ENCODE measurements around the gene CDKL1.
A peak's percentile ranks its signal among the peaks of the same experiment; 100 is the strongest.
"Not testable (repeated sequence)": the region's sequence is repeated elsewhere in the genome, so short reads cannot be mapped to it uniquely, and the experiment has no call there.

CDKL1 gene

GRCh38 chr14:50319293-50319692 is 77.4 kb downstream of the CDKL1 start:
- no peaks in the 10 kb centered on the region for H3K27me3 Mint-ChIP-seq
- peaks cover 39% of the 10 kb centered on the region for H3K36me3 Mint-ChIP-seq (ENCODE audit: low read depth)
- no peak overlapping the region for H3K4me3 Mint-ChIP-seq
- no peaks in the 10 kb centered on the region for H3K9me3 Mint-ChIP-seq
- peaks cover 8% of the 10 kb centered on the region for H3K4me1 Mint-ChIP-seq (ENCODE audit: low read depth)
- intact Hi-C loops (cut with micrococcal nuclease): no loop called here
- H3K27ac Mint-ChIP-seq: no peak overlapping the region

- Mint-ChIP-seq H3K4me1 (ENCODE audit: low read depth) (peaks cover 20% of the 10 kb centered on the region), H3K36me3 (ENCODE audit: low read depth) (peaks cover 30% of the 10 kb centered on the region)
- intact Hi-C loops (cut with micrococcal nuclease): no loop called here
Measured at GRCh38 chr14:50318031-50318626, 78.6 kb downstream of the CDKL1 start.

GRCh38 chr14:50314098-50314497 is 82.6 kb downstream of the CDKL1 start:
- not testable (repeated sequence) for H3K9me3 Mint-ChIP-seq, H3K4me3 Mint-ChIP-seq, H3K27me3 Mint-ChIP-seq, H3K27ac Mint-ChIP-seq
- intact Hi-C loops (cut with micrococcal nuclease): loop anchor here (5.0 kb wide), 1 partner anchor 547 kb away; the partner anchor contains the start of gene KLHDC2
- H3K4me1 Mint-ChIP-seq (ENCODE audit: low read depth): peaks cover 32% of the 10 kb centered on the region
- H3K36me3 Mint-ChIP-seq (ENCODE audit: low read depth): peaks cover 33% of the 10 kb centered on the region

More at GRCh38 chr14:50318031-50318626, 78.6 kb downstream of the CDKL1 start:
- Mint-ChIP-seq H3K27ac (no peak overlapping the region), H3K4me3 (no peak overlapping the region), H3K9me3 (no peaks in the 10 kb centered on the region), H3K27me3 (no peaks in the 10 kb centered on the region)

GRCh38 chr14:50312734-50313054 is 84.0 kb downstream of the CDKL1 start:
- Mint-ChIP-seq H3K36me3 (ENCODE audit: low read depth) (peaks cover 33% of the 10 kb centered on the region), H3K4me1 (ENCODE audit: low read depth) (peaks cover 27% of the 10 kb centered on the region), H3K4me3 (peak overlapping the region; percentile 94), H3K27ac (peak overlapping the region; percentile 95), H3K27me3 (no peaks in the 10 kb centered on the region), H3K9me3 (no peaks in the 10 kb centered on the region)
- intact Hi-C loops (cut with micrococcal nuclease): loop anchor here (1.0 to 5.0 kb wide), 3 partner anchors 81 to 545 kb away; partner anchors contain the start of genes KLHDC2, MAP4K5 and SOS2

GRCh38 chr14:50311972-50312733 is 84.5 kb downstream of the CDKL1 start, which contains the start of the genes DMAC2L and L2HGDH:
TSS of gene DMAC2L (plus strand) at chr14:50312324. CDS start at chr14:50321488, 9,164 bp downstream.
TSS of gene L2HGDH (minus strand) at chr14:50312229. CDS start at chr14:50312150, 79 bp downstream.
- H3K9me3 Mint-ChIP-seq: no peaks in the 10 kb centered on the region
- intact Hi-C loops (cut with micrococcal nuclease): loop anchor here (1.0 to 5.0 kb wide), 3 partner anchors 81 to 545 kb away; partner anchors contain the start of genes KLHDC2, MAP4K5 and SOS2
- peaks cover 33% of the 10 kb centered on the region for H3K36me3 Mint-ChIP-seq (ENCODE audit: low read depth)
- peaks cover 27% of the 10 kb centered on the region for H3K4me1 Mint-ChIP-seq (ENCODE audit: low read depth)
- H3K27me3 Mint-ChIP-seq: no peaks in the 10 kb centered on the region
- H3K27ac Mint-ChIP-seq: peak within 1 kb of the TSS; percentile 95
- peak within 1 kb of the TSS; percentile 94 for H3K4me3 Mint-ChIP-seq

GRCh38 chr14:50311337-50311971 is 85.2 kb downstream of the CDKL1 start:
- Mint-ChIP-seq H3K27me3 (no peaks in the 10 kb centered on the region), H3K4me1 (ENCODE audit: low read depth) (peaks cover 27% of the 10 kb centered on the region), H3K9me3 (no peaks in the 10 kb centered on the region), H3K36me3 (ENCODE audit: low read depth) (peaks cover 32% of the 10 kb centered on the region), H3K4me3 (peak overlapping the region; percentile 94), H3K27ac (peak overlapping the region; percentile 95)
- intact Hi-C loops (cut with micrococcal nuclease): loop anchor here (5.0 kb wide), 1 partner anchor 544 kb away; the partner anchor contains the start of gene KLHDC2

GRCh38 chr14:50310445-50310844 is 86.2 kb downstream of the CDKL1 start:
- H3K27ac Mint-ChIP-seq: no peak overlapping the region
- intact Hi-C loops (cut with micrococcal nuclease): loop anchor here (5.0 kb wide), 1 partner anchor 543 kb away; the partner anchor contains the start of gene KLHDC2

GRCh38 chr14:50308363-50308915 is 88.2 kb downstream of the CDKL1 start:
- H3K4me3 Mint-ChIP-seq: no peak overlapping the region
- intact Hi-C loops (cut with micrococcal nuclease): no loop called here
- no peak overlapping the region for H3K27ac Mint-ChIP-seq
- H3K9me3 Mint-ChIP-seq: no peaks in the 10 kb centered on the region
- peaks cover 13% of the 10 kb centered on the region for H3K36me3 Mint-ChIP-seq (ENCODE audit: low read depth)
- H3K27me3 Mint-ChIP-seq: no peaks in the 10 kb centered on the region
- peaks cover 17% of the 10 kb centered on the region for H3K4me1 Mint-ChIP-seq (ENCODE audit: low read depth)

More at GRCh38 chr14:50310445-50310844, 86.2 kb downstream of the CDKL1 start:
- Mint-ChIP-seq H3K4me1 (ENCODE audit: low read depth) (peaks cover 27% of the 10 kb centered on the region), H3K4me3 (no peak overlapping the region), H3K36me3 (ENCODE audit: low read depth) (peaks cover 25% of the 10 kb centered on the region), H3K9me3 (no peaks in the 10 kb centered on the region), H3K27me3 (no peaks in the 10 kb centered on the region)

GRCh38 chr14:50303744-50304471 is 92.8 kb downstream of the CDKL1 start:
- no peak overlapping the region for H3K27ac Mint-ChIP-seq
- intact Hi-C loops (cut with micrococcal nuclease): no loop called here
- H3K4me3 Mint-ChIP-seq: no peak overlapping the region
- H3K27me3 Mint-ChIP-seq: no peaks in the 10 kb centered on the region
- H3K9me3 Mint-ChIP-seq: no peaks in the 10 kb centered on the region
- no peaks in the 10 kb centered on the region for H3K4me1 Mint-ChIP-seq (ENCODE audit: low read depth)
- H3K36me3 Mint-ChIP-seq (ENCODE audit: low read depth): no peaks in the 10 kb centered on the region

- H3K27me3 Mint-ChIP-seq: no peaks in the 10 kb centered on the region
- no peaks in the 10 kb centered on the region for H3K36me3 Mint-ChIP-seq (ENCODE audit: low read depth)
- H3K4me3 Mint-ChIP-seq: no peak overlapping the region
- no peak overlapping the region for H3K27ac Mint-ChIP-seq
- H3K9me3 Mint-ChIP-seq: no peaks in the 10 kb centered on the region
- intact Hi-C loops (cut with micrococcal nuclease): no loop called here
- H3K4me1 Mint-ChIP-seq (ENCODE audit: low read depth): no peaks in the 10 kb centered on the region
Measured at GRCh38 chr14:50301914-50302313, 94.8 kb downstream of the CDKL1 start.

GRCh38 chr14:50299585-50299984 is 97.1 kb downstream of the CDKL1 start:
- no peaks in the 10 kb centered on the region for H3K27me3 Mint-ChIP-seq
- intact Hi-C loops (cut with micrococcal nuclease): no loop called here
- no peak overlapping the region for H3K4me3 Mint-ChIP-seq
- no peaks in the 10 kb centered on the region for H3K9me3 Mint-ChIP-seq
- no peak overlapping the region for H3K27ac Mint-ChIP-seq
- no peaks in the 10 kb centered on the region for H3K36me3 Mint-ChIP-seq (ENCODE audit: low read depth)
- H3K4me1 Mint-ChIP-seq (ENCODE audit: low read depth): no peaks in the 10 kb centered on the region

GRCh38 chr14:50290306-50290705 is 106.4 kb downstream of the CDKL1 start:
- Mint-ChIP-seq H3K4me1 (ENCODE audit: low read depth) (no peaks in the 10 kb centered on the region), H3K27ac (no peak overlapping the region), H3K27me3 (no peaks in the 10 kb centered on the region), H3K36me3 (ENCODE audit: low read depth) (peaks cover 7% of the 10 kb centered on the region), H3K4me3 (no peak overlapping the region), H3K9me3 (no peaks in the 10 kb centered on the region)
- intact Hi-C loops (cut with micrococcal nuclease): no loop called here

GRCh38 chr14:50288146-50288545 is 108.5 kb downstream of the CDKL1 start:
- H3K36me3 Mint-ChIP-seq (ENCODE audit: low read depth): no peaks in the 10 kb centered on the region
- H3K4me3 Mint-ChIP-seq: no peak overlapping the region
- no peaks in the 10 kb centered on the region for H3K27me3 Mint-ChIP-seq
- H3K9me3 Mint-ChIP-seq: no peaks in the 10 kb centered on the region
- H3K27ac Mint-ChIP-seq: no peak overlapping the region
- H3K4me1 Mint-ChIP-seq (ENCODE audit: low read depth): no peaks in the 10 kb centered on the region
- intact Hi-C loops (cut with micrococcal nuclease): no loop called here

Measured in dendritic cell treated with granulocyte-macrophage colony-stimulating factor and Interleukin-4, amounts not matched to agents 40 ng/mL and 50 ng/mL, for 4 days (primary cell).